GM04503 (cell line): ENCODE data around the gene PTPRN2.

Source experiments
- DNase-seq: peaks from one replicate; pipeline ENCODE4 v3.0.0-alpha.2; 2012; ENCODE audit warnings: low read depth

PTPRN2 gene

GRCh38 chr7:158026636-158027265 lies 560.9 kb downstream of the PTPRN2 start:
- DNase-seq: no peak

- no peak for DNase-seq
Observed at GRCh38 chr7:158025686-158026600, 561.7 kb downstream of the PTPRN2 start.

GRCh38 chr7:158024881-158025280 lies 562.7 kb downstream of the PTPRN2 start:
- no peak for DNase-seq

GRCh38 chr7:158024351-158024715 lies 563.3 kb downstream of the PTPRN2 start:
- DNase-seq: no peak

GRCh38 chr7:158023681-158024350 lies 563.8 kb downstream of the PTPRN2 start:
- DNase-seq: no peak

GRCh38 chr7:158023157-158023556 lies 564.5 kb downstream of the PTPRN2 start:
- no peak for DNase-seq

- no peak for DNase-seq
Observed at GRCh38 chr7:158022601-158023000, 565.0 kb downstream of the PTPRN2 start.

GRCh38 chr7:158021836-158022235 lies 565.8 kb downstream of the PTPRN2 start:
- DNase-seq: no peak

- DNase-seq: no peak
Observed at GRCh38 chr7:158020706-158021095, 566.9 kb downstream of the PTPRN2 start.

- no peak for DNase-seq
Observed at GRCh38 chr7:158019726-158020705, 567.6 kb downstream of the PTPRN2 start.

- no peak for DNase-seq
Observed at GRCh38 chr7:158018971-158019645, 568.5 kb downstream of the PTPRN2 start.

GRCh38 chr7:158018098-158018762 lies 569.4 kb downstream of the PTPRN2 start:
- DNase-seq: no peak

- DNase-seq: no peak
Observed at GRCh38 chr7:158017111-158018097, 570.2 kb downstream of the PTPRN2 start.

GRCh38 chr7:158016180-158017097 lies 571.2 kb downstream of the PTPRN2 start:
- DNase-seq: no peak

- DNase-seq: no peak
Observed at GRCh38 chr7:158015403-158016179, 572.0 kb downstream of the PTPRN2 start.

- no peak for DNase-seq
Observed at GRCh38 chr7:158014976-158015375, 572.6 kb downstream of the PTPRN2 start.

GRCh38 chr7:158013085-158013668 lies 574.4 kb downstream of the PTPRN2 start:
- DNase-seq: no peak
